DND-41 (cell line): ENCODE measurements around the gene ATP10A.

Experiments used
- CTCF ChIP-seq: IDR thresholded peaks from 2 replicates; pipeline ENCODE4 v1.5.1; 2012; ENCODE audit warnings: borderline replicate concordance, low read length, moderate library complexity, mild to moderate bottlenecking; ENCODE audit not compliant: poor library complexity, severe bottlenecking; ENCODE audit errors: extremely low read depth
- EZH2 ChIP-seq: IDR thresholded peaks from 3 replicates; pipeline ENCODE4 v1.6.1; 2012; ENCODE audit warnings: borderline replicate concordance, low read depth, mild to moderate bottlenecking, moderate library complexity, low read length, inconsistent platforms; ENCODE audit not compliant: severe bottlenecking

GRCh38 chr15:25674913-25675312 is 188.2 kb downstream of the ATP10A start:
- TF ChIP-seq CTCF (no peak), EZH2 (no peak)
